Measurements from ENCODE around the gene DNAL1.

The DNAL1 gene

DNA sequence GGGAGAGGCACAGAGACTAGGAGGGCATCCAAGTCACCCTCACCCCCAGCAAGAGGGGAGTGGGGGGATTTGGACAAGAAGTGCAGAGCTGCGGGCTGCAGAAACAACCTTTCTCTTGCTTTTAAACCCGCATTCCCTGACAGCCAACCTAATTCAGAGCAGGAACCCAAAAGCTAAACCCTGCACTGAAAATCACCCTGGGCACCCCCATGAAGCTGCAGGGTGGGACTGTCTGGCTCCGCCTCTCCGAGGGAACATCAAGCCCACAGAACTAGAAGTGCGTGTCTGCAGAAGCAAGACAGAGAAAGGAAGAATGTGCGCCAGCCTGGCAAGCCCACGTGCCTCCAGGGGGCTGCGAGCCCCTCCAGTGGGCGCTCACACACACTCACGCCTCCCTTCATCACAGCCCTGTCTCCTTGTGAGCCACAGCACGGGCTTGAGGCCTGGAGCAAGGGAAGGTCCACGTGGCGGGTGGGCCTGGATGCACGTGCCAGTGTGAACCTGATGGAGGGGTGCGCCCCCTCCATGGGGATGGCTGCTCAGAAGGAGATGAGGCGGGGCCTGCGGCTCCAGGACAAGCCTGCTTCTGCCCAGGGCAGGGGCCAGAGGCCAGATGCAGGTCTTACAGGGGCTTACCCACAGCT is 97.2 kb downstream of the DNAL1 start:
- peak in 26 of 56 donors; percentile 27 to 73 (median 44) for DNase-seq

DNA sequence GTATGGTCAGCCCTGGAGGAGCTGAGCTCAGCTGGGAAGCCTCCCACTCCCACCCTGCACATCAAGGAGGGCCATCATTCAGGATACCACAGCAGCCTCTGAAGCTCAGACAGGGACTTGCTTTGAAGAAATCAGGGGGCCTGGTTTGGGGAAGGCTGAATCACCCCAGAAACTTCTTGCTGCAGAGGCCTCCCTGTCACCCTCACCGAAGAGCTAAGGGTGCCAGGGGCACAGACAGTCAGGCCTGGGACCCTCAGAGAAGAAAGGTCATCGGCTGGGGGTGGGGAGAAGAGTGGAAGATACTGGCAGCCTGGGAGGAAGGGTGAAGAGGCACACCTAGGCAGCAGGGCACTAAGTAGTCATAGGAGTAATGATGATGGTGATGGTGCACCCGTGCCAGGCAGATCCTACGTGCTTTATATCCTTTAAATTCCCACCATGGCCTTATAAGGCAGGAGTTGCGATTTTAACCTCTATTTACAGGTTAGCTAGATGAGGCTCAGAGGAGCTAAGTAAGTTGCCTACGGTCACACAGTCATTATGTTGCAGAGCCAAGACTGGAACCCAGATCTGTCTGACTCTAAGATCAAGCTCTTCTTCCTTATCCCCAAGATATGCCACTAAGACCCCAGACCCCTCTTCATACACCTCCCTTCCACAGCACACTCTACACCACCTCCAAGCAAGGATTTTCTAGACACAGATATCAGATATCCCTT is 97.9 kb downstream of the DNAL1 start:
- DNase-seq: no peak

- DNase-seq: peak in 8 of 56 donors; percentile 10 to 48 (median 25)
Observed at GRCh38 chr14:73743431-73743931, 98.7 kb downstream of the DNAL1 start.

DNA sequence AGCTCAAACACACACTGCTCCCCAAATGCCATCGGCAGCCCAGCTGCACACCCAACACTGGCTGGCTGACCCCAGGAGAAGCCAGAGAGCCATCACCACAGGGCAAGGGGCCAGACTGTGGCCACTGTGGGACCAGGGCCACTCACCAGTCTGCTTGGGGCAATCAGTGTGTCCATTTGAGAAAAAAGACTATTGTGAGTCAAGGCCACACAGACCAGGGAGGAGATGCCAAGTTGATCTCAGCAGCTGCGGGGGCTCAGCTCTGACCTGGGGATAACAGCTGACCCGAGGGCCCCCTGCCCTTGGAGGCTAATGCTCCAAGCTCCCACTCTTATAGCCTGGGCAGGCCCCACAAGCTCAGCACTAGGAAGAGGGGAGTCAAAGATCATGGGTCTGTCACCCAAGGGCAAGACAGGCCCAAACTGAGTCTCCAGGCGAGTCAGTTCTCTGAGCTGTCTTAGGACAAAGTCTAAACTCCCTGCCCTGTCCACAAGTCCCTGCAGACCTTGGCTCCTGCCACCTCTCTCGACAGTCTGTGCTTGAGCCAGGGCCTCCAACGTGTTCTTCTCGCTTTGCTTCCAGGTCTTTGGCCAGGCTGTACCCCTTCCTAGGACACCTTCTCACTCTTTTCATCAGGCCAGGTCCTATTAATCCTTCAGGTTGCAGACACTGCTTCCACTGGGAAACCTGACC is 99.5 kb downstream of the DNAL1 start:
- peak in 41 of 56 donors; percentile 14 to 80 (median 50) for DNase-seq

DNA sequence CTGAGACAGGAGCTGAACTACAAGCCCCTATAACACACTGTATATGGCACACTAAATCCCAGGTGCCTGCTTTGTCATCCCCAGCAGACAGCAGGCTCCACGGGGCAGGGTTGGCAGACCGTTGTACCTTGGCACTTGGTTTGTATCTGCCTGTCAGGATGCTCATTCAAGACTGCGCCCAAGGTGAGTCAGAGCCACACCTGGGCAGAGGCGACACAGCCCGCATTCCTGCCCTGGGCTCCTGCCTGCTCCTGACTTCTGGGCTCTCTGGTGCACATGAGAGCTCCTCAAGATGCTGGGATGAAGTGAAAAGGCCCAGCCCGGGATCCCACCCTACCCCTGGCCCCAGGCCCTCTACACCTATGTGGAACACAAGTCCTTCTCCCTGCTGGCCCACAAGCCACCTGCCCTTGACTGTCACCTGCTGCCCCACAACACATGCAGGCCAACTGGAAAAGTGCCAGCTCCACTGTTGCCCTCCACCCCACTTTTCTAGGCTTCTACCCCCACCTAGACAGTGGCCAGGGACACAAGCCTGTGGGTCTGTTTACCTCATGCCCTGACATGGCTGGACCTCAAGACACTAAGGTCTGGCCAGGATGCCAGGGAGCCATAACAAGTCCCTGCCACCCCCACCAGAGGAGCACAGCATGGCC is 100.2 kb downstream of the DNAL1 start:
- no peak for DNase-seq

DNA sequence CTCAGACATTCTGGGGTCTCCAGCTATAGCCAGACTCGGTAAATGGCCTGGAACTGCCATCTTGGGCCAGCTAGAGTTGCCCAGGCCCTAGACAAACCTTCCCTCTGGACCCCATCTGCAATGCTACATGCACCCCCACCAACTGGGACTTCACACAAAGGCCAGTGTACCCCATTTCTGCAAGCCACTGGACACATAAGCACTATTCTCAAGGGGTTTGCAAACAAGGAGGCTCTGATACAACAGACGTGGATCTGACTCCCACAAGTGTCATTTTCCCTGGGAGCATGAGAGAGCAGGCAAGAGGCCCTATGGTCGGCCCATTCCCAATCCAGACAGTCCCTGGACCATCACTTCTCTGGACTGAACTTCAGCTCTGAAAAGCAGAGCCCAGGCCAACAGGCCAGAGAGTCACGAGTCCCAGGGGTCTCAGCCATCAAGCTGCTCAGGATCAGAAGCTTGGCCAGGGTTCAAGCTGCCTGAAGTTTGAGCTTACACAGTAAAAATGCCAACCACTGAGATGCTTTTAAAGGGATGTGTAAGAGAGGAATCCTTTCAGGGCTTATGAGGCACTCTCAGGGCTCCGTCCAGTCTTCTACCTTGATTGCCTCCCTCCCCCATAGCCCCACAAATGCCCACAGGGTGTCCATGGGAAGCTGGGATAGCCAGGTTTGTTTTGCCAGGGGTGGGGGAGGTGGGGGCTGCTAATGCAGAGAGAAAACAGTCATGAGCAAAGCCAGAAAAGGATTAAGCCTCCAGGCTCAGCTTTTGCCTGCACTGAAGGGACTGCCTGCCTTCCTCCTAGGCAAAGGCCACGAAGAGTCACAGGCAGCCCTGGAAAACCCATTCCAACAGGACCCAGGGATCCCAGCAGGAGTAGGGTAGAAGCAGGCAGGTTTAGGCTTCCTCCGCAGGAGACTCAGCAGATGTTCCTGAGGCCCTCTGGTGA is 101.1 kb downstream of the DNAL1 start:
- no peak for DNase-seq

DNA sequence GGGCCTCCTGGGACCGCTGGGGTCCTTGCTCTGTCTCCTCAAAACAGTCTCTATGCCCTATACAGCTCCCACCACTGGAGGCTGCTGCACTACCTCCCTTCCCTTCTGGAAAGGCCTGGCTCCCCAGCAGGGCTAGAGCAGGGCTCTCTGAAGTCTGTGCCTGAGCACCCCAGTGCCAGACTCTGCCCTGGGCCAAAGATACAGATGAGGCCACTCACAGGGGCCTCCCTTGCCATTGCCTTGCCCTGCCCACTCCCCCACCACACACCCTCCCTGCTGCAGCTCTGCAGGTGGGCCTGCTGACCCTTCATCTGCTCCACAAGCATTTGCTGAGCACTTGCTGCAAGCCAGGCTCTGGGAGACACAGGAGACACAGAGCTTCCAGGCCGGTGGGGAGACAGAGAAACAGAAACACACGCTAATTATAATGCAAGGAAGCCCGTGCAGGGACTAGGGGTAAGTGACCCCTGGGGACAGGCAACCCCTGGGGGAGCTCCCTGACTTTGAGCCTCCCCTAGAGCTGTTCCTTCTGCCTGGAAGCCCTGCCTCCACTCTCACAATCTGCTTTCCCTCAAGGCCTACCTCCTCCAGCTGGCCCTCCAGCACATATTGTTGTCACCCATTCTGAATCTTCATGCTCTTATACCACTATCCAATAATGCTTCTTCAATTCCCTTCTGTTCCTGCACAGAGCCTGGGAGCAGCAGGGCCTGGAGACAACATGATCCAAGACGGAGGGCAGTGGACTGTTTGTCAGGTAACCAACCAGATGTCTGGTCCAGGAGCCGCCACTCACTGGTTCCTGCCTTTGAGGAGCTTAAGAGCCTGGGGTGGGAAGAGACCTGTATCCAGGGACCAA is 102.0 kb downstream of the DNAL1 start:
- DNase-seq: peak in 1 of 56 donors; percentile 10

GRCh38 chr14:73747379-73748211 is 102.8 kb downstream of the DNAL1 start:
- no peak for DNase-seq

GRCh38 chr14:73748858-73749357 is 104.1 kb downstream of the DNAL1 start:
- no peak for DNase-seq

- DNase-seq: no peak
Observed at GRCh38 chr14:73749706-73750530, 105.1 kb downstream of the DNAL1 start.

DNA sequence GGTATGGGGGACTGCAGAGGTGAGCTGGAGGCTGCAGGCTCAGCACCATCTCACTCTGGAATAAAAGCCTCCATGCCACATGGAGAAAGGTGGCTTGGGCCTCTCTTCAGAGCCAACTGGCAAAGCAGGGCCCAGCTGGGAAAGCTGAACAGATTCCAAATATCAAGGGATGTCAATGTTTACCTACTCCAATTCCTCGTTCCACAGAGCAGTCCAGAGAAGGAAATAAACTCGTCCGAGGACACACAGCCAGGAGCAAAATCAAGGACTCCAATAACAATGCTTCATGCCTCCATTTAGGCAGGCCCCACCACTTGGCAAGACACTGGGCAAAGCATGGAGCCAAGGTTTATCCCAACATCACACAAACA is 105.7 kb downstream of the DNAL1 start:
- DNase-seq: no peak

DNA sequence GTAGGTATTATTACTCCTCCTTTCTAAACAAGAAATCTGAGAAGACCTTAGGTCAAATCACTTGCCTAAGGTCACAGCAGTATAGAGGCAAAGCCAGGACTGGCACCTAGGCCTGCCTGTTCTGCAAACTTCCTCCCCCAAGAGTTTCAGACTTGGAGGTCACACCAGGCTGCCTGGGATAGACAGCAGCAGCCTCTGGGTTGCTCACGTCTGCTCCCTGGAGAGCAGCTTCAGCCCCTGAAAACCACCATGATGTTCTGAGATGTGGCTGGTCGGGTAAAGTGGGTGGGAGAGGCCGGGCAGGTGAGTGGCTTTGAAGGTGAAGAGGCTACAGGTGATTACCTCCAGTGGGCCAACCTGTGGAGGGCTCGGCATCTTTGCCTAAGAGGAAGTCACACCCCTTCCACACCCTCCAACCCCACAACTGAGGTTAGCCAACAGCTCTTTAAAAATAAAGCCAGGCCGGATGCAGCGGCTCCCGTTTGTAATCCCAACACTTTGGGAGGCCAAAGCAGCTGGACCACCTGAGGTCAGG is 106.4 kb downstream of the DNAL1 start:
- no peak for DNase-seq

GRCh38 chr14:73752297-73752992 is 107.7 kb downstream of the DNAL1 start:
- DNase-seq: peak in 30 of 56 donors; percentile 12 to 68 (median 34)
